ENCODE data around the gene TMTC2.
"Not testable (repeated sequence)": the region's sequence is repeated elsewhere in the genome, so short reads cannot be mapped to it uniquely, and the experiment has no call there.

TMTC2 gene

DNA sequence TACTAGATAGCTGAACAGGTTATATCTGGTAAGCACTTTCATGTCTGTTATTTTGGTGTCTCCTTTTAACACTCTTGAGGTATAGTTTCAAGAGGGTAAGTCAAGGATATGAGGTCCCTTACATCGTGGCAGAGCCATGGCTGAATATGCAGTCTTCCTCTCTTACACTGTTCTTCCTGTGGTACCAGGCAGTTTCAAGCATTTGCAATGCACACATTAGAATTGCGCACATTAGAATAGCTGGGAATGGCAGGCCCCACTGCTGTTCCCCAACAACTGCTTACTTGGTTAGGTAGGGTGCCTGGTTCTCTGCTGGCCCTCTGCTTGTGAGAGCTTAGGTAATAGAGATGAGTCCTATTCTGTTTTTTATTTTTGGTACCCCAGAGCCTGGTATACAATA, 41.2 kb downstream of the TMTC2 start:
- DNase-seq, result no peak
- TF ChIP-seq GATA1 (IDR thresholded peaks at IDR 0.05; ENCODE audit: low read depth, low read length), result no peak

DNA sequence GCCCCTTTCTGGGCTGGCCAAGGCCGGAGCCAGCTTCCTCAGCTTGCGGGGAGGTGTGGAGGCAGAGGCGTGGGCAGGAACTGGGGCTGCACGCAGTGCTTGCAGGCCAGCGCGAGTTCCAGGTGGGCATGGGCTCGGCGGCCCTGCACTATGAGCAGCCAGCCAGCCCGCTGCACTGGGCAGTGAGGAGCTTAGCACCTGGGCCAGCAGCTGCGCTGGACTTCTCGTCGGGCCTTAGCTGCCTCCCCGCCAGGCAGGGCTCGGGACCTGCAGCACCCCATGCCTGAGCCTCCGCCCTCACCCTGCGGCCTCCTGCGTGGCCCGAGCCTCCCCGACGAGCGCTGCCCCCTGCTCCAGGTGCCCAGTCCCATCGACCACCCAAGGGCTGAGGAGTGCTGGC, 42.0 kb downstream of the TMTC2 start:
- DNase-seq, result no peak
- TF ChIP-seq GATA1 (IDR thresholded peaks at IDR 0.05; ENCODE audit: low read depth, low read length) (no peak), POLR2A (IDR thresholded peaks at IDR 0.05; ENCODE audit: low read length) (no peak)

DNA sequence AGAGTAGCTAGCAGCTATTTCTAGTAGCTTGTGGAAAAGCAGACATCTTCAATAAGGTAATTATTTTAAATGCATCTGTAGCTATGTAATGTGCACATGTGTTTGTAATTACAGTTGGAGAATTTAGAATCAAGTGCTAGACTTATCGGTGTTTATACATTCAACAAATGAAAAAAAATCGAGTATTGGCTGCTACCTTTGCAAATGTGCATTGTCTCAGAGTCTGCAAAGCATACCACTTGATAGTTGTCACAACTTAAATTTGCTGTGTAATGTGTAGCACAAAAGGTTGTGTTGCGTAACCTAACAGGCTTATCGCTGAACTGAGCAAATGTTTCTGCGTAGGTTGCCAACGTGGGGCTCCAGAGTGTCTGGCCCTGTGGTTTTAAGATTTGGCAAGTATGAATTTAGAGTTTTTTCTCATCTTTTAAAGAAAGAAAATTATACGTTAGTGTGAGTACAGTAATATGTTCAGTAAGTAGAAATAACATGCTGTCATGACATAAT, 44.3 kb downstream of the TMTC2 start:
- DNase-seq, result no peak
- TF ChIP-seq GATA1 (IDR thresholded peaks at IDR 0.05; ENCODE audit: low read depth, low read length) (no peak), POLR2A (IDR thresholded peaks at IDR 0.05; ENCODE audit: low read length) (no peak)

DNA sequence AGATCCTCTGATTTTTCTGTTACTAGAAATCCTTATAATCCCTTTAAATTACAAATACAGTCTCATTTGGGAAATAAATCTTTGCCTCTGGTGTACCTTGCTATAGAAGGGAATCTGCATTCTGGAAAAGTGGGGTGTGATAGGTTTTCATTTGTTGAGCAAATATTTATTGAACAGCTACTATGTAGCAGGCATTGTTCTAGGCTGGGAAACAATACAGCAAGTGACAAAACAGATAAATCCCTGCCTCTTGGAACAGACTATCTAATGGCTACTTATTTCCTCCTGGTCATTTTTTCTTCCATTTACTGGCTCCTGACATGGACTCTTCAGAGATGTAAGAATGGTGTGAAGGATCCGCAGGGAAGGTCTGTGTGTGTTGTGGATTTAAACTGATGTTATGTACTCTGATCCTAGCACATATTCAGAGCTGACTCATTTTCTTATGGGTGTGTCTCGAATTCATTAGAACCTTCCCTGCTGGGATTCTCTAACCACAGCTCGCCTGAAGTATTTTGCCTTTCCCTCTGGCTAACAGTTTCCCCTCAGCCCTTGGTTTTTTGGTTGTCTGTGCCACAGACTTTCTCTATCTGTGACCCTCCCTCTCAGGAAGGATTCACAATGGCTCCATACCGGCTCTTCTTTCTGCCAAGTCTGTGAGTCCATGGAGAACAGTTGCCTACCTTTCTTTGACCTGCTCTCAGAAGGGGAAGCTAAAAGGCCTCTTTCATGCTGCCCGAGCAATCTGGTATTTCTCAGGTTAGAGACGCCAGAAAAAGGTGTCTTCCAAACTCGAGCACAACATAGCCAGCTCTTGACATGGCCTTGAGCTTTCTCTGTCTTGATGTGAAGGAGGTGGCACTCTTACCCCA, 53.7 kb downstream of the TMTC2 start:
- no peak for DNase-seq
- TF ChIP-seq GATA1 (IDR thresholded peaks at IDR 0.05; ENCODE audit: low read depth, low read length) (no peak), POLR2A (IDR thresholded peaks at IDR 0.05; ENCODE audit: low read length) (no peak)

DNA sequence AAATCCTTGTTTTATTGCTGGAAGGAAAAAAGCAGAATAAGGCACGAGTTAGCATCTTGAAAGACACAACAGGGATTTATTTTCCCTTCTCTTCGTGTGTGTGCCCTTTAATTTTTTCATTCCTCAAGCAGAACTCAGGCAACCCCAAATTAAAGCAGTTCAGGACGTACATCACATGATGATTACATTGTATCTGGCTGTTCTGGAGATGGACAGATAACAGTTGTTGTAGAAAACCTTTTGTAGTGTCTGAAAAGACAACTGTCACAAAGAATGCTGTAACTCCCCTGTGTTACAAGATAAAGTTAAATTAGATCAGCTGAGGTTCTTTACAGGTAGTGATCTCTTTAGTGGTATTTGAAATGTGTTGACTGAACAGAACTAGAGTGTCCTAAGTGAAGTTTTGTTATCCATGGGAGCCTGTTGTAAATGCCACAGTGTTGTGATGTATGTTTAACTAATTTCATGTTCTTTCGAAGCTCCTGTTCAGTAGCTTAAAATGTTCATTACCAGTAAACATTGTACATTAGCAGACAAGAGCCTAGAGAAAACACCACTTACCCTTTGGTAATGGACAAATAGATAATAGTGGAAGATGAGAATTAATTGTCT, 58.5 kb downstream of the TMTC2 start:
- DNase-seq, result no peak
- no peak for TF ChIP-seq GATA1 (IDR thresholded peaks at IDR 0.05; ENCODE audit: low read depth, low read length)
- no peak for TF ChIP-seq POLR2A (IDR thresholded peaks at IDR 0.05; ENCODE audit: low read length)

DNA sequence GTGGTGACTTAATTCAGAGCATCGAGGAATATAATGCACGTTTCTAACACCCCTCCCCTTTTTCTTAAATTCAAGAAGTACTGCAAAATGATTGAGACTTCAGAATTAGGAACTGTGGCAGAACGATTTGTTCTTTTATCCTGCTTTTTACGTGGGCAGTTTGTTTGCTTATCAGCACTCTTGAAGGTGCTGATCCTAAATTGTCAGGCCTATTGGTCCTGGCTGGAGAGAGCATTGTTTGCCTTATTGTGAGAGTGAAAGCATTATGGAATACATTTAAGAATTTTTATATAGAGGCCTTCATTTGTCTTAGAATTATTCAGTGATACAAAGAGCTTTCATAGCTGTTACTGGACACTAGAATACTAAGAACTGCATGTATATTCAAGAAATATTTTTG, 59.1 kb downstream of the TMTC2 start:
- TF ChIP-seq POLR2A (IDR thresholded peaks at IDR 0.05; ENCODE audit: low read length) (no peak), GATA1 (IDR thresholded peaks at IDR 0.05; ENCODE audit: low read depth, low read length) (no peak)
- no peak for DNase-seq

DNA sequence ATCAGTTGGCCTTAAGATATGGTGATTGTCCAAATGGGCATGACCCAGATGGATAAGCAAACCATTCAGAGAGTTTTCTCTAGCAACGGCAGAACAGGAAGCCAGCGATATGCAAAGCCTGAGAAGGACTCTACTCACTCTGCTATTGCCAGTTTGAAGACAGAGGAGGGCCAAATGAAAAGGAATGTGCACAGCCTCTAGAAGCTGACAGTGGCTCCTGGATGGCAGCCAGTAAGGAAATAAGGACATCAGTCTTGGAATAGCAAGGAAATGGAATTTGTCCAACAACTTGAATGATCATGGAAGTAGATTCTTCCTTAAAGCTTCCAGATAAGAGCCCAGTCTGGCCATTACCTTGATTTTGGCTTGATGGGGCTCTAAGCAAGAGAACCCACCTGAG, 60.0 kb downstream of the TMTC2 start:
- DNase-seq, result no peak

DNA sequence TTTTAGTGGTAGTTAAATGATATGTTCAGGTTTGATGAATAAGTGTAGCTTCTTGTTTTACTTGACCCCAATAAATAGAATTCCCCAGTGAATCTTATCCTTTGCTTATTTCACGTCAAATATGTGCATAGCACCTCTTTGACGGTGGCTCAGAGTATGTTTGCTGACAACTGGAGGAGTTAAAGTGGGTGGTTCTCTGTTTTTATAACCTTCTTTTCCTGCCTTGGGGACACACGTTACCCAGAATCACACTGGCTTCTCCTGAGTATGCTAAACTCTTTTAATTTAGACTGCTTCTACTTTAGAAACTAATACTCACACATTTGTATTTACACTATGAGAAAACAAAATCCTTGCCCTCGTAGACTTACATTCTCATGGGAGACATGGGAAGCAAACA, 62.3 kb downstream of the TMTC2 start:
- no peak for DNase-seq
- TF ChIP-seq POLR2A (IDR thresholded peaks at IDR 0.05; ENCODE audit: low read length) (no peak), GATA1 (IDR thresholded peaks at IDR 0.05; ENCODE audit: low read depth, low read length) (no peak)

More for the DNA sequence above, 60.0 kb downstream of the TMTC2 start:
- TF ChIP-seq POLR2A (IDR thresholded peaks at IDR 0.05; ENCODE audit: low read length) (no peak), GATA1 (IDR thresholded peaks at IDR 0.05; ENCODE audit: low read depth, low read length) (no peak)

DNA sequence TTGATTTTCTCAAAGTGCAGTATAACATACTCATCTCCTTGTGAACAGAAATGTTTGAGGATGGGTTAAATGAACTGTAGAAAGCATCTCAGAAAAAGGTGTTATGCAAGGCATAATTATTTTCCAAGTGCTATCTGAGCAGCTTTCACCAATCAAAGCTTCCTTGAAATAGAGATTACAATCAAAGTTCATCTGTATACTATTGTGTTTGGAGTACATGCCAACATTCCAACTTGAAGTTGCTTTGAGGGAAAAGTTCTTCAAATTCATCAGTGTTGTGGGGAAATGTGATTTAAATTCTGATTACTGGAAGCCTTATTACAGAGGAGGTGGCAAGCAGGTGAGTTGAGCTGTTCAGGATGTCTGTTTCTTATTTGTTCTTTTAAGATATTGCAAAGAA, 68.2 kb downstream of the TMTC2 start:
- DNase-seq, result no peak
- TF ChIP-seq POLR2A (IDR thresholded peaks at IDR 0.05; ENCODE audit: low read length), result no peak
- TF ChIP-seq GATA1 (IDR thresholded peaks at IDR 0.05; ENCODE audit: low read depth, low read length), result no peak

DNA sequence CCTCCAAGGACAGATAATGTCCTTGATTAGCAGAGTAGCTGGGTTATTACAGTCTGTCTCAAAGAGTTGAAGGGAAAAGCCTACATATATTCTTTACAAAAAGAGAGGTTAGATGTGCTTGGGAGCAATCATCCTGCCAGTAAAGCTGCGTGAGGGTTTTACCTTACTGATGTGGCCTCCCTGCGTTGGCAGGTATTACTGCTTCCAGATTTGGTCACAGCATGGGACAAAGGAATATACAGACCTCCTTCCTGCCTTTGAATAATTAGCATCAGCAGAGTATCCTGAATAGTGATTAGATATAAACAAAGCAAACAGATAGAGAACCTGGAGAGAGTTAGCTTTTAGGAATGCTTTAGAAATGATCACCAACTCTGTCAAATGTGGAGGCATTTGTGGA, 69.6 kb downstream of the TMTC2 start:
- no peak for TF ChIP-seq POLR2A (IDR thresholded peaks at IDR 0.05; ENCODE audit: low read length)
- no peak for DNase-seq

DNA sequence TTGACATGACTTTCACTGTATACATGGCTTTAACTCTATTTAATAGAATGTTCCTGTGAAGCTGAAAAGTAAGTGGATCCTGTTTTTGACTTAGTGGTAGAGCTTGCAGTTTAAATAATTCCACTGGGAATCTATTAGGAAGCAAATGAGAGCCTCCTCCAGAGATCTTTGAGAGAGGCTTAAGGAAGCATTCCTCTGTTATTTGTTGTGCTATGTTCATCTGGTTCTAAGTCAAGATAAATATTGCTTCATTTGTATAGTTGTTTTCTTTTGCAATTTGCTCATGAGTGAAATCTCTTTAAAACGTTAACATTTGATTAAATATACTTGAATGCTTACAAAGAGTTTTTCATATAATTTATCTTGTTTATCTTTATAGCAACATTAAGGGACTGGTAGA, 70.4 kb downstream of the TMTC2 start:
- TF ChIP-seq POLR2A (IDR thresholded peaks at IDR 0.05; ENCODE audit: low read length) (no peak), GATA1 (IDR thresholded peaks at IDR 0.05; ENCODE audit: low read depth, low read length) (no peak)
- DNase-seq, result no peak

DNA sequence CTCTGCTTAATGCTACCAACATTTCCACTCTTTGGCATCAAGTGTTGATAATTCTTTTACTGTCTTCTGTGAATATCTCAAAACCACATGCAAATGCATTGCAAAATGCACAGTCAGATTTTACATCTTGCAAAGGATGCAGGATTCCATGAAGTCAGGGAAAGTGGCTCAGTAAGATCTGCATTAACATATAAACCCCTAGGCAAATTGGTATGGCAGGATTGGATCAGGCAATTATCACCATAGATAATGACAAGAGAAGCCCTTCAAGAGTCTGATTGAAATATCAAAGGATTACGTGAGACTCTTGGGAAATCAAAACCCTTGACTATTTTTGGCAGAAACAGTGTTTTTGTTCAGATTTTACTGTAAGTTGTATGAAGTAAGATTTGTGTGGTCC, 71.0 kb downstream of the TMTC2 start:
- no peak for TF ChIP-seq POLR2A (IDR thresholded peaks at IDR 0.05; ENCODE audit: low read length)
- no peak for TF ChIP-seq GATA1 (IDR thresholded peaks at IDR 0.05; ENCODE audit: low read depth, low read length)
- DNase-seq, result no peak

DNA sequence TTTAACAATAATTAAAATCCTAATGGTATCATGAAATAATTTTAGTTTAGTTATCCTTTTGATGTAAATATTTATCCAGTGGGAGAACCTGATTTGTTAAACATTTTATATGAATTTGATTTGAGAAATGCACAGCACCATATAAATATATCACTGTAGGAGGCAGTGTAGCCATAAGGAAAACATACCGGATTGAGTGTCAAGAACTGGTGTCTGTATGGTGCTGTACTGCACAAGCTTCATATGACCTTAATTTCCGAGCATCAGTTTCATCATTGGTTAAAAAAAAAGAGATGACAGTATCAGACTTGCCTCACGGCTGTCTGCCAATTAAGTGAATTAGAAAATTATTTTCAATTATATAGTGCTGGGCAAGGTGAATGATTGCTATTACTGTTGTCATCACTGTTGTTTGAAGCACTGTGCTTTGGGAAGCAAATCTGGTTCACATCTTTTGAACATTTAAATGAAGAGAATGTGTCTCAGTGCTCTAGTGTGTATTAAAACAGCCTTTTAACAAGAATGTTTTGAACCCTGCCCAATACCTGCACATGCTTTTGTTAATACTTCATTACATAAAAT, 72.1 kb downstream of the TMTC2 start:
- DNase-seq, result no peak
- TF ChIP-seq GATA1 (IDR thresholded peaks at IDR 0.05; ENCODE audit: low read depth, low read length), result no peak
- TF ChIP-seq POLR2A (IDR thresholded peaks at IDR 0.05; ENCODE audit: low read length), result no peak

DNA sequence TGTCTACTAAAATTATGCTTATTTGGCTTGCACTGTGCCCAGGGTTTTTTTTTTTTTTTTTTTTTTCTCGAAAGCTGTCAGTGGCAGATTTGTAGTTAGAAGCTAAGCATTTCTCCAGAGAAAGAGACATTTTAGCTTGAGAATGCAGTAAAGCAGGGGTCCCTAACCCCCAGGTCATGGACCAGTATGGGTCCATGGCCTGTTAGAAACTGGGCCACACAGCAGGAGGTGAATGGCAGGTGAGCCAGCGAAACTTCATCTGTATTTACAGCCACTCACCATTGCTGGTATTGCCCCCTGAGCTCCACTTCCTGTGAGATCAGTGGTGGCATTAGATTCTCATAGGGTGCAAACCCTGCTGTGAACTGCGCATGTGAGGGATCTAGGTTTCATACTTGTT, 73.7 kb downstream of the TMTC2 start:
- DNase-seq, result no peak
- TF ChIP-seq GATA1 (IDR thresholded peaks at IDR 0.05; ENCODE audit: low read depth, low read length), result no peak
- TF ChIP-seq POLR2A (IDR thresholded peaks at IDR 0.05; ENCODE audit: low read length), result no peak

DNA sequence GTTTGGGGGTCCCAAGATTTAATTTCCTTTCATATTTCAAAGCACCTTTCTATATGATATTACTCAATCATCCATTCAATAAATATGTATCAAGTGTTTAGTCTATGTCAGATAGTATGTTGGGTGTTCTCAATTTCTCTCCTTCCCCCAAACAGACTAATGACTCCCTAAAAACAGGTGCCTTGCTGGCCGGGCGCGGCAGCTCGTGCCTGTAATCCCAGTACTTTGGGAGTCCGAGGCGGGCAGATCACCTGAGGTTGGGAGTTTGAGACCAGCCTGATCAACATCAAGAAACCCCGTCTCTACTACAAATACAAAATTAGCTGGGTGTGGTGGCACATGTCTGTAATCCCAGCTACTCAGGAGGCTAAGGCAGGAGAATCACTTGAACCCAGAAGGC, 78.5 kb downstream of the TMTC2 start:
- DNase-seq, result not testable (repeated sequence)
